Measurements from ENCODE around the gene COL5A2.
A peak's percentile ranks its signal among the peaks of the same experiment; 100 is the strongest.

COL5A2 gene

GRCh38 chr2:189217541-189217940 lies 38.0 kb upstream of the COL5A2 start:
- TF ChIP-seq CTCF (IDR thresholded peaks at IDR 0.05; ENCODE audit: unreplicated experiment in 3 of 3) = no peak
- H3K27ac Mint-ChIP-seq = no peak overlapping the region
- H3K4me1 Mint-ChIP-seq = peaks cover 3% of the 10 kb centered on the region
- no peaks in the 10 kb centered on the region for H3K27me3 Mint-ChIP-seq (ENCODE audit: low read depth)
- H3K4me3 Mint-ChIP-seq = no peak overlapping the region
- H3K36me3 Mint-ChIP-seq (ENCODE audit: low read depth) = no peaks in the 10 kb centered on the region
- H3K9me3 Mint-ChIP-seq = no peaks in the 10 kb centered on the region

GRCh38 chr2:189217051-189217450 lies 37.5 kb upstream of the COL5A2 start:
- Mint-ChIP-seq H3K4me1 (no peaks in the 10 kb centered on the region), H3K4me3 (no peak overlapping the region), H3K27me3 (ENCODE audit: low read depth) (no peaks in the 10 kb centered on the region), H3K9me3 (no peaks in the 10 kb centered on the region), H3K27ac (no peak overlapping the region), H3K36me3 (ENCODE audit: low read depth) (no peaks in the 10 kb centered on the region)
- TF ChIP-seq CTCF (IDR thresholded peaks at IDR 0.05; ENCODE audit: unreplicated experiment in 3 of 3) = no peak

GRCh38 chr2:189214484-189214883 lies 34.9 kb upstream of the COL5A2 start:
- no peaks in the 10 kb centered on the region for H3K27me3 Mint-ChIP-seq (ENCODE audit: low read depth)
- no peaks in the 10 kb centered on the region for H3K9me3 Mint-ChIP-seq
- no peak for TF ChIP-seq CTCF (IDR thresholded peaks at IDR 0.05; ENCODE audit: unreplicated experiment in 3 of 3)
- H3K4me1 Mint-ChIP-seq = peaks cover 15% of the 10 kb centered on the region
- H3K36me3 Mint-ChIP-seq (ENCODE audit: low read depth) = no peaks in the 10 kb centered on the region
- H3K4me3 Mint-ChIP-seq = no peak overlapping the region
- no peak overlapping the region for H3K27ac Mint-ChIP-seq

GRCh38 chr2:189213250-189213649 lies 33.7 kb upstream of the COL5A2 start:
- TF ChIP-seq CTCF (IDR thresholded peaks at IDR 0.05; ENCODE audit: unreplicated experiment in 3 of 3) = no peak
- Mint-ChIP-seq H3K9me3 (no peaks in the 10 kb centered on the region), H3K36me3 (ENCODE audit: low read depth) (no peaks in the 10 kb centered on the region), H3K4me1 (peaks cover 21% of the 10 kb centered on the region), H3K4me3 (no peak overlapping the region), H3K27me3 (ENCODE audit: low read depth) (no peaks in the 10 kb centered on the region), H3K27ac (no peak overlapping the region)

- Mint-ChIP-seq H3K9me3 (no peaks in the 10 kb centered on the region), H3K36me3 (ENCODE audit: low read depth) (no peaks in the 10 kb centered on the region), H3K27me3 (ENCODE audit: low read depth) (no peaks in the 10 kb centered on the region), H3K4me3 (peak overlapping the region in 2 of 3 experiments; percentile 39 to 76), H3K27ac (peak overlapping the region; percentile 86 to 99 (median 96)), H3K4me1 (peaks cover 23% of the 10 kb centered on the region)
- TF ChIP-seq CTCF (IDR thresholded peaks at IDR 0.05; ENCODE audit: unreplicated experiment in 3 of 3) = no peak
These were observed 30.9 kb upstream of the COL5A2 start for GRCh38 chr2:189210250-189211087.

GRCh38 chr2:189208254-189208653 lies 28.7 kb upstream of the COL5A2 start:
- no peak overlapping the region for H3K4me3 Mint-ChIP-seq
- peaks cover 31% of the 10 kb centered on the region for H3K4me1 Mint-ChIP-seq
- H3K9me3 Mint-ChIP-seq = no peaks in the 10 kb centered on the region
- no peaks in the 10 kb centered on the region for H3K27me3 Mint-ChIP-seq (ENCODE audit: low read depth)
- H3K36me3 Mint-ChIP-seq (ENCODE audit: low read depth) = no peaks in the 10 kb centered on the region
- no peak for TF ChIP-seq CTCF (IDR thresholded peaks at IDR 0.05; ENCODE audit: unreplicated experiment in 3 of 3)
- H3K27ac Mint-ChIP-seq = peak overlapping the region; percentile 0 to 99 (median 64)
